ENCODE measurements around the gene MAFB. TPM values are rescaled to one million over a fixed set of nuclear protein-coding genes. Genes with fewer than 3 reads are reported as not detected.

MAFB gene
- total RNA-seq, 1 experiment from 2014 or later, result 15.9 TPM

DNA sequence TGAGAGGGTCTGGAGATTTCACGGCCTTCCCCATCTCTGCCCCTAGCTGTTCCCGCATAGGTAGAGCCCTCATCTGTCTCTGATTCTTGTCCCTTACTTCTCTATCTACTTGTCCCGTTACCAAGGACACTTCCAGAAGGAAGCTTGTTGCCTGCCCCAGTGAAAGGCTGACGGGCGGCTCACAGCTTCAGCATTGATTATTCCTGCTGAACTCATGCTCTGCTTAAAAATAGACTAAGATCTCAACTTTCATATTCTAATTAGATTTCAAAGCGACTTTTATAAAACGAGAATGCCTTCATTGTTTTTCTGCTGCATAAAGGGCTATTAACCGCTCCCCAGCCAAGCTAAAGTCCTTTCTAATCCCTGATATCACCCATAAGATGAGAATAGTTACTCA is 31.1 kb upstream of the MAFB start:
- Mint-ChIP-seq H3K27me3 (ENCODE audit: insufficient read depth, unreplicated experiment) (no peaks in the 10 kb centered on the region), H3K4me3 (ENCODE audit: unreplicated experiment) (no peak overlapping the region), H3K27ac (ENCODE audit: low read depth, unreplicated experiment) (no peak overlapping the region), H3K9me3 (ENCODE audit: unreplicated experiment) (no peaks in the 10 kb centered on the region), H3K36me3 (ENCODE audit: insufficient read depth, unreplicated experiment) (no peaks in the 10 kb centered on the region), H3K4me1 (ENCODE audit: insufficient read depth, unreplicated experiment) (no peaks in the 10 kb centered on the region)
- no peak for DNase-seq (ENCODE audit: unreplicated experiment)
- intact Hi-C loops (cut with micrococcal nuclease), result no loop called here
- POLR2A ChIA-PET, result no interaction called here
- CTCF ChIA-PET, result interaction anchor here (0.6 to 1.1 kb wide), 2 partner anchors 186 to 1452 kb away, joined by 3 to 5 read pairs; no protein-coding TSS in a partner anchor
- TF ChIP-seq, protein P1, sequence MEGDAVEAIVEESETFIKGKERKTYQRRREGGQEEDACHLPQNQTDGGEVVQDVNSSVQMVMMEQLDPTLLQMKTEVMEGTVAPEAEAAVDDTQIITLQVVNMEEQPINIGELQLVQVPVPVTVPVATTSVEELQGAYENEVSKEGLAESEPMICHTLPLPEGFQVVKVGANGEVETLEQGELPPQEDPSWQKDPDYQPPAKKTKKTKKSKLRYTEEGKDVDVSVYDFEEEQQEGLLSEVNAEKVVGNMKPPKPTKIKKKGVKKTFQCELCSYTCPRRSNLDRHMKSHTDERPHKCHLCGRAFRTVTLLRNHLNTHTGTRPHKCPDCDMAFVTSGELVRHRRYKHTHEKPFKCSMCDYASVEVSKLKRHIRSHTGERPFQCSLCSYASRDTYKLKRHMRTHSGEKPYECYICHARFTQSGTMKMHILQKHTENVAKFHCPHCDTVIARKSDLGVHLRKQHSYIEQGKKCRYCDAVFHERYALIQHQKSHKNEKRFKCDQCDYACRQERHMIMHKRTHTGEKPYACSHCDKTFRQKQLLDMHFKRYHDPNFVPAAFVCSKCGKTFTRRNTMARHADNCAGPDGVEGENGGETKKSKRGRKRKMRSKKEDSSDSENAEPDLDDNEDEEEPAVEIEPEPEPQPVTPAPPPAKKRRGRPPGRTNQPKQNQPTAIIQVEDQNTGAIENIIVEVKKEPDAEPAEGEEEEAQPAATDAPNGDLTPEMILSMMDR (IDR thresholded peaks at IDR 0.05; ENCODE audit: unreplicated experiment), result no peak
- no TSS peak for BruUV-seq (replicated peaks)

DNA sequence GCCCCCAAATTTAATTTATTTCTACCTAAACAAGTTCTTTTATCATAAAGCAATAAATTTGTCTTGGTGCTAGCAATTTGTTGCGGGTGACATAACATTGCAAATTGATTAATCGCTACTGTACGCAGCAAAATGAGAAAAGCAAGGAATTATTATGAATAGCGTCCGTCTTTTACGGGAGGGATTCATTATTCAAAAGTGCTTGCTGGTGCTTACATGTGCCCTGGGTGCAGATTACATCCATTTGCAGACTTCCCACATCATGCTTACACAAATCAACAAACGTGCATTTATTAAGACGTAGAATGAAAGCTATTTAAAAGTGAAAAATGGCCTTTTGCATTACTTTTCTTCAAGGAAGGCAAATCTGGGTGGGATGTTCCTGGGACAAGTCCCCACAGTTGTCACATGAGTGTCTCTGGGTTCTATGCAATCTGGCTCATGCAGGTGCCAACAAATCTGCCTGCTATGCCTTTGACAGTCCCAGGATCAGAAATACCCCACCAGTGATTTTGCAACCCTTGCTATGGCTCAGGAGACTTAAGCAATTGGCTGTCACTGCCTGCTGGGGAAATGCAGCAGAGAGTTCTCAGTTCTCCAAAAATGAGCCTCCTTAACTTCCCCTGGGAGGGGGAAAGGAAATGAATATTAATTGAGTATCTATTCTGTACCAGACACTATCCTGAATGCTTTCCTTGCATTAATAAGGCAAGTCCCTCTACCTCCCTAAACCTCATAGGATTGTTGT is 30.1 kb upstream of the MAFB start:
- H3K9me3 Mint-ChIP-seq (ENCODE audit: unreplicated experiment), result no peaks in the 10 kb centered on the region
- CTCF ChIA-PET, result interaction anchor here (0.6 kb wide), 3 partner anchors 439 to 1498 kb away, joined by 3 to 4 read pairs (median 4); no protein-coding TSS in a partner anchor
- no peak overlapping the region for H3K4me3 Mint-ChIP-seq (ENCODE audit: unreplicated experiment)
- intact Hi-C loops (cut with micrococcal nuclease), result no loop called here
- no TSS peak for BruUV-seq (replicated peaks)
- H3K27me3 Mint-ChIP-seq (ENCODE audit: insufficient read depth, unreplicated experiment), result no peaks in the 10 kb centered on the region
- peak overlapping the region; percentile 46 for H3K27ac Mint-ChIP-seq (ENCODE audit: low read depth, unreplicated experiment)
- no peaks in the 10 kb centered on the region for H3K36me3 Mint-ChIP-seq (ENCODE audit: insufficient read depth, unreplicated experiment)
- POLR2A ChIA-PET, result no interaction called here
- no peak for DNase-seq (ENCODE audit: unreplicated experiment)
- TF ChIP-seq, protein P1 (IDR thresholded peaks at IDR 0.05; ENCODE audit: unreplicated experiment), result no peak
- H3K4me1 Mint-ChIP-seq (ENCODE audit: insufficient read depth, unreplicated experiment), result no peaks in the 10 kb centered on the region

DNA sequence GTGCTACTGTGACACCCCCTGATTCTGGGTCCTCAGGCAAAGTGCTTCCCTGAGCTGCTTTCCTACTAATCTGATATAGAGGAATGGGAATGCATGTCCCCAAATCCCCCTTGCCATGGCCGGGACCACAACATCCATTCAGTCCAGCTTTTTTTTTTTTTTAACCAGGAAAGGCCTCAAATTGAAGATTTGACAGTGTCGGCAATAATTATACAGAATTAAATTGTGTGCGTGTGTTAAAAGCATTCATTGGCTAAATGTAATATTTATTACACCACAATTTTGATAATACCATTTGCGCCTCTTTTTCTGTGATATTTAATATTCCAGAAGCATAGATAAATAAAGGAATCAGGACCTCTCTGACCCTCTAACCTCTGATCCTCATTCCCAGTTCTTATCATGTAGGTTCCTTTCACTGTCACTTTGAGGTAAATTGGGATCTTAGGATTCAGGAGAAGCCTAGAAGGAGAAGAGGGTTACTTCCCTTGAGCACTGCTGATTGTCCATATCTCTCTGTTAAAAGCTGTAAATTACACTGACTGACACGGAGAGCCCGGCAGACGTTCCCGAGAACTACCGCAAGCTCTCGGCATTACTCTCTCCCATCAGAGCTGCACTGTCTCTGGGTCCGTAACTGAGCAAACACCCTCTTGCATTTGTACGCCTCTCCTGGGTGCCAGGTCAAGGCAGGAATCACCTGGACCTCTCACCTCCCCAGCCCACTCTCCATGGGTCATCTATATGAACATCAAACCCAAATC is 29.4 kb upstream of the MAFB start:
- POLR2A ChIA-PET, result interaction anchor here (0.6 to 0.9 kb wide), 2 partner anchors 34 to 104 kb away, joined by 3 to 4 read pairs; no protein-coding TSS in a partner anchor
- BruUV-seq (replicated peaks), result no TSS peak
- H3K4me3 Mint-ChIP-seq (ENCODE audit: unreplicated experiment), result no peak overlapping the region

More for the DNA sequence above, 29.4 kb upstream of the MAFB start:
- intact Hi-C loops (cut with micrococcal nuclease), result no loop called here
- Mint-ChIP-seq H3K4me1 (ENCODE audit: insufficient read depth, unreplicated experiment) (no peaks in the 10 kb centered on the region), H3K27me3 (ENCODE audit: insufficient read depth, unreplicated experiment) (no peaks in the 10 kb centered on the region), H3K27ac (ENCODE audit: low read depth, unreplicated experiment) (peak overlapping the region; percentile 46), H3K9me3 (ENCODE audit: unreplicated experiment) (no peaks in the 10 kb centered on the region), H3K36me3 (ENCODE audit: insufficient read depth, unreplicated experiment) (no peaks in the 10 kb centered on the region)
- TF ChIP-seq, protein P1 (IDR thresholded peaks at IDR 0.05; ENCODE audit: unreplicated experiment), result no peak
- no peak for DNase-seq (ENCODE audit: unreplicated experiment)
- CTCF ChIA-PET, result interaction anchor here (0.6 kb wide), 2 partner anchors 438 to 1497 kb away, joined by 3 to 4 read pairs; no protein-coding TSS in a partner anchor
